Measurements from ENCODE around the gene CARMIL3.

The CARMIL3 gene

DNA sequence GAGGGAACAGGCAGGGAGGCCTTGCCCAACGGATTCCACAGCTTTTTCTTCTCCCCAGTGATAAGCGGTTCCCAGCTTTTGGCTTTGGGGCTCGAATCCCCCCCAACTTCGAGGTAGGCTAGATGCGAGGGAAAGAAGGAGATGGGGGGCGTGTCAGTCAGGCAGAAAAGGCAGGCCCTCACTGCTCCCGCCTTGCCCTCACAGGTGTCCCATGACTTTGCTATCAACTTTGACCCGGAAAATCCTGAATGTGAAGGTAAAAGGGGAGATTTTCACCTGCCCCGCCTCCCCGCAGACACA, 24.4 kb downstream of the CARMIL3 start:
- no peaks in the 10 kb centered on the region for H3K9me3 ChIP-seq (replicated peaks; ENCODE audit: insufficient read depth, low read length)
- H4K20me1 ChIP-seq (ENCODE audit: insufficient read depth, low read length), result no peaks in the 10 kb centered on the region
- H3K9me2 ChIP-seq (replicated peaks; ENCODE audit: insufficient read depth, low read length), result no peaks in the 10 kb centered on the region
- H3K9ac ChIP-seq (ENCODE audit: low read length), result no peak overlapping the region
- peaks cover 12% of the 10 kb centered on the region for H3K4me1 ChIP-seq (ENCODE audit: low read length)
- H2AFZ ChIP-seq (ENCODE audit: low read length), result no peak overlapping the region
- no peak overlapping the region for H3K27ac ChIP-seq (ENCODE audit: low read length)
- no peak for DNase-seq
- no peak overlapping the region for H3K4me3 ChIP-seq (ENCODE audit: low read length)
- no peaks in the 10 kb centered on the region for H3K36me3 ChIP-seq (replicated peaks; ENCODE audit: insufficient read depth, low read length)
- H3K4me2 ChIP-seq (ENCODE audit: low read depth, low read length), result no peak overlapping the region
- no peaks in the 10 kb centered on the region for H3F3A ChIP-seq (ENCODE audit: insufficient read depth, low read length)
- no peak for TF ChIP-seq EZH2phosphoT487 (IDR thresholded peaks at IDR 0.05; ENCODE audit: low read length)
- TF ChIP-seq, protein P1, sequence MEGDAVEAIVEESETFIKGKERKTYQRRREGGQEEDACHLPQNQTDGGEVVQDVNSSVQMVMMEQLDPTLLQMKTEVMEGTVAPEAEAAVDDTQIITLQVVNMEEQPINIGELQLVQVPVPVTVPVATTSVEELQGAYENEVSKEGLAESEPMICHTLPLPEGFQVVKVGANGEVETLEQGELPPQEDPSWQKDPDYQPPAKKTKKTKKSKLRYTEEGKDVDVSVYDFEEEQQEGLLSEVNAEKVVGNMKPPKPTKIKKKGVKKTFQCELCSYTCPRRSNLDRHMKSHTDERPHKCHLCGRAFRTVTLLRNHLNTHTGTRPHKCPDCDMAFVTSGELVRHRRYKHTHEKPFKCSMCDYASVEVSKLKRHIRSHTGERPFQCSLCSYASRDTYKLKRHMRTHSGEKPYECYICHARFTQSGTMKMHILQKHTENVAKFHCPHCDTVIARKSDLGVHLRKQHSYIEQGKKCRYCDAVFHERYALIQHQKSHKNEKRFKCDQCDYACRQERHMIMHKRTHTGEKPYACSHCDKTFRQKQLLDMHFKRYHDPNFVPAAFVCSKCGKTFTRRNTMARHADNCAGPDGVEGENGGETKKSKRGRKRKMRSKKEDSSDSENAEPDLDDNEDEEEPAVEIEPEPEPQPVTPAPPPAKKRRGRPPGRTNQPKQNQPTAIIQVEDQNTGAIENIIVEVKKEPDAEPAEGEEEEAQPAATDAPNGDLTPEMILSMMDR (IDR thresholded peaks at IDR 0.05; ENCODE audit: low read length), result no peak
- no peak for TF ChIP-seq EZH2 (optimal IDR thresholded peaks at IDR 0.05; ENCODE audit: low read depth, low read length)
- no peaks in the 10 kb centered on the region for H3K79me2 ChIP-seq (ENCODE audit: low read length)
- H3K27me3 ChIP-seq (replicated peaks; ENCODE audit: insufficient read depth, low read length), result no peaks in the 10 kb centered on the region

DNA sequence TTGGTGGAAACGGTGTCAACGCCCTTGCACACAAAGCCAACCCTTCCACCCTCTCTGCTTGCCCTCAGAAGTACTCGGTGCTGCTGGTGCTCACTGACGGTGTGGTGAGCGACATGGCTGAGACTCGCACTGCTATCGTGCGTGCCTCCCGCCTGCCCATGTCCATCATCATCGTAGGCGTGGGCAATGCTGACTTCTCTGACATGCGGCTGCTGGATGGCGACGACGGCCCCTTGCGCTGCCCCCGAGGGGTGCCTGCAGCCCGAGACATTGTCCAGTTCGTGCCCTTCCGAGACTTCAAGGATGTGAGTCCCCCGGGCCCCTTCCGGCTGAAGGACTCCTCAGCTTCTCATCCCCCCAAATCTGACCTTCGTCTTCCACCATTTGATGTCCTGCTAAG, 25.3 kb downstream of the CARMIL3 start:
- Histone ChIP-seq H3K27me3 (replicated peaks; ENCODE audit: insufficient read depth, low read length) (no peaks in the 10 kb centered on the region), H3F3A (ENCODE audit: insufficient read depth, low read length) (no peaks in the 10 kb centered on the region), H3K27ac (ENCODE audit: low read length) (no peak overlapping the region), H4K20me1 (ENCODE audit: insufficient read depth, low read length) (no peaks in the 10 kb centered on the region), H3K9me3 (replicated peaks; ENCODE audit: insufficient read depth, low read length) (no peaks in the 10 kb centered on the region), H3K79me2 (ENCODE audit: low read length) (no peaks in the 10 kb centered on the region), H3K36me3 (replicated peaks; ENCODE audit: insufficient read depth, low read length) (no peaks in the 10 kb centered on the region), H3K4me1 (ENCODE audit: low read length) (peaks cover 12% of the 10 kb centered on the region), H3K4me3 (ENCODE audit: low read length) (no peak overlapping the region), H2AFZ (ENCODE audit: low read length) (no peak overlapping the region), H3K9ac (ENCODE audit: low read length) (no peak overlapping the region), H3K4me2 (ENCODE audit: low read depth, low read length) (no peak overlapping the region), H3K9me2 (replicated peaks; ENCODE audit: insufficient read depth, low read length) (no peaks in the 10 kb centered on the region)
- no peak for DNase-seq
- no peak for TF ChIP-seq EZH2 (optimal IDR thresholded peaks at IDR 0.05; ENCODE audit: low read depth, low read length)
- TF ChIP-seq, protein P1 (IDR thresholded peaks at IDR 0.05; ENCODE audit: low read length), result no peak

DNA sequence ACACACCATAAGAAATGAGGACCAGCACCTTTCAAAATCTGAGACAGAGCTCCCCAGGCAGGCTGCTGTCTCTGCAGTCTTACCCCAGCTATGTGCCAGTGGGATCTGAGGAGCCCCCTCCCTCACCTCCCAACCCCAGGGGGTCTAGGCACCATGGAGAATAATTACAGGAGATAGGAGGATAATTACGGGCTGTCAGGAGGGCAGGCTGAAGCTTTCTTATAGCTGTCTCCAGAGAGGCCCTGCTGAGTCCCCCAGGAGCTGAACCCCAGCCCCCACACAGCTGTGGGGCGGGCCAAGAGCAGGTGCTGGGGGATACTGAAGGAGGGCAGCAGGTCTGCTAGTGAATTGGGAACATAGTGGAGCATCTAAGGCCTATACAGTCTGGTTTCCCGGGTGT, 26.3 kb downstream of the CARMIL3 start:
- Histone ChIP-seq H3K4me2 (ENCODE audit: low read depth, low read length) (no peak overlapping the region), H3F3A (ENCODE audit: insufficient read depth, low read length) (no peaks in the 10 kb centered on the region), H3K79me2 (ENCODE audit: low read length) (no peaks in the 10 kb centered on the region), H3K4me3 (ENCODE audit: low read length) (no peak overlapping the region), H3K36me3 (replicated peaks; ENCODE audit: insufficient read depth, low read length) (no peaks in the 10 kb centered on the region), H3K27me3 (replicated peaks; ENCODE audit: insufficient read depth, low read length) (no peaks in the 10 kb centered on the region), H2AFZ (ENCODE audit: low read length) (no peak overlapping the region), H3K4me1 (ENCODE audit: low read length) (peaks cover 12% of the 10 kb centered on the region), H3K27ac (ENCODE audit: low read length) (no peak overlapping the region), H3K9ac (ENCODE audit: low read length) (no peak overlapping the region), H3K9me3 (replicated peaks; ENCODE audit: insufficient read depth, low read length) (no peaks in the 10 kb centered on the region), H4K20me1 (ENCODE audit: insufficient read depth, low read length) (no peaks in the 10 kb centered on the region), H3K9me2 (replicated peaks; ENCODE audit: insufficient read depth, low read length) (no peaks in the 10 kb centered on the region)
- no peak for DNase-seq
- TF ChIP-seq EZH2 (optimal IDR thresholded peaks at IDR 0.05; ENCODE audit: low read depth, low read length) (no peak), EZH2phosphoT487 (IDR thresholded peaks at IDR 0.05; ENCODE audit: low read length) (no peak)
- TF ChIP-seq, protein P1 (IDR thresholded peaks at IDR 0.05; ENCODE audit: low read length), result no peak
